ENCODE results near the gene SPRED2.

SPRED2 gene

GRCh38 chr2:65382776-65383357, 49.5 kb downstream of the SPRED2 start:
- peak; percentile 95 for DNase-seq

GRCh38 chr2:65382323-65382722, 50.1 kb downstream of the SPRED2 start:
- no peak for DNase-seq

DNA sequence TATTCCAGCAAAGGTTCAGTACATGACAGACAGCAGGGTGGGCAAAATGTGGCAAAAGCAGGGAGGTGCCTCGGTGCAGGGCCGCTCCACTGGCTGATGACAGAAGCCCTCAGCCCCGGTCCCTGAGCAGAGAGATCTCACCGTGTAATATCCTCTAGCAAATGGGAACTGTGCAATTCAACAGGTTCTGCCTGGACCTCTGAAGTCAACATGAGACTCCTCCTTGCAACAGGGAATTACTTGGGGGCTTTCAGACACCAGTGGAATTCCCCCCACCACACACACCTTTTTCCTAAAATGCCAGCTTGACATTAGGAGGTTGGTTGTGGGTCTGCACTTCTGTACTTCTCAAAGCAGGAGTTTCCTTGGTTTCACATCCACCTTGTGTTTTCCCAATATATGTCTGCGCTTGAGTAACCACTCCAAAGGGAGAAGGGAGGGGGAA, 50.8 kb downstream of the SPRED2 start:
- DNase-seq: no peak

DNA sequence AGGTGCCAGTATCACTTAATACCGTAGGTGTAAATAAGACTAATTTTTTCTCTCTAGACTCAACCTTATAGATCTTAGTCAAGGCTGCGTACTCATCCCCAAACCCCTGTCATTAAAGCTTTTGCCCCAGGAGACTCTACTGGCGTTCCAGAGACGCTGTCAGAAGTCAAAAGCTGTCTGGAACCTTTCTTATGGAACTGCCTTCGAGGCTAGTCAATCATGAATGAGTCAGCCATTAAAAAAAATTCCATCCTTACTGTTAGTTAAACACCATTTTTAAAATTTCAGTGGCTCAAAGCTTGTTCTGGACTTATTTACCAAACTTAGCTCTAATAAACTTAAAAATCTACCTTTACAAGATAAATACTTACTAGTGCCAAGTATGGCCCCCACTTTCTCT, 52.1 kb downstream of the SPRED2 start:
- no peak for DNase-seq

DNA sequence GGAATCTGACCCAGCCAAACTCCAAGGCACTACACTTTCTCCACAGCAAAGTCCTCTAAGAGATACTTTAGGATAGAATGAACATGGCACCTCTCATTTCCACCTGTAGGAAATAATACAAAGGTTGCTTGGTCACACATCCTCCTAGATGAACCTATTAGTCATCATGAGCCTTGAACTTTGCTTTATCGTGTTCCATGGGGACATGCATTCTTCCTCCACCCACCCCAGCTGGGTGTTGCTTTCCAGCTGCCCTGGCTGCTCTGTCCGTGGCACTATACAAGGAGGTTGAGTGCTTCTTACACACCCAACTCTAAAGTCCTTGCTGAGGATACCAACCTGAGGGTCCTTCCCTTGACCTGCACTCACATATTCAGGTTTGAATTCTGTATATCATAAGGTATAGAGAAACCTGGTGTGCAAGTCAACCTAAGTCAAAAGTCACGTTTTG, 52.7 kb downstream of the SPRED2 start:
- DNase-seq: no peak

DNA sequence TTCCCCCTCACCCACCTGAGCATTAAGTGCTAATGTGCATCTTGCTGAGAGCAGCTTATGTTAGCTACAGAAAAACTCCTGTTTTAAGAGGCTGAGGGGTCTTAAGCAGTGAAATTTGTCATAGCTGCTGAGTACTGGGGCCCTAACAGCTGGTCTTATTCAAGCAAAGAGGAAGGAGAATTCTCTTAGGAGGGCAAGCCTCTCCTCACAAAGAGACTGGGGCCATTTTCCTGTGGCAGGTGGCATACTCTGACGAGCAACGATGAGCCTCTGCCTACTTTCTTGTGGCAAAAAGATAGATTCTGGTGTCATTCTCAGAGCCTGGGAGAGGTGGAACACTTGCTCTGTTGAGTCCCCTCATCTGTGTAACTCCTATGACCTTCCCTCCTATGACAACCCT, 53.2 kb downstream of the SPRED2 start:
- no peak for DNase-seq

DNA sequence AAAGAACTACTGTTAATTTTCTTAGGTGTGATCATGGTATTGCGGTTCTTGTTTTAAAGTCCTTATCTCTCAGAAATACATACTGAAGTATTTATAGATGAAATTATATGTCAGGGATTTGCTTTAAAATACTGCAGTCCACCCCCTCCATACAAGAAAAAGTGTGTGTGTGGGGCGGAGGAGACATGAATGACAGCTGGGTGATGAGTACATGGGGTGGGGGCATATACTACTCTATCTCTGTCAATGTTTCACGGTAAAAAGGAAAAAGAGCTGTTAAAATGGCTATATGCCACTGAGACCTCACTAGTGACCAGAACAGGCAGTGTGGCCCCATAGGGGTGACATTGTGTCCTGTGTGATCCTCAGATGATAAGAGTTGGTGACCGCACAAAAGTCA, 54.1 kb downstream of the SPRED2 start:
- DNase-seq: no peak

DNA sequence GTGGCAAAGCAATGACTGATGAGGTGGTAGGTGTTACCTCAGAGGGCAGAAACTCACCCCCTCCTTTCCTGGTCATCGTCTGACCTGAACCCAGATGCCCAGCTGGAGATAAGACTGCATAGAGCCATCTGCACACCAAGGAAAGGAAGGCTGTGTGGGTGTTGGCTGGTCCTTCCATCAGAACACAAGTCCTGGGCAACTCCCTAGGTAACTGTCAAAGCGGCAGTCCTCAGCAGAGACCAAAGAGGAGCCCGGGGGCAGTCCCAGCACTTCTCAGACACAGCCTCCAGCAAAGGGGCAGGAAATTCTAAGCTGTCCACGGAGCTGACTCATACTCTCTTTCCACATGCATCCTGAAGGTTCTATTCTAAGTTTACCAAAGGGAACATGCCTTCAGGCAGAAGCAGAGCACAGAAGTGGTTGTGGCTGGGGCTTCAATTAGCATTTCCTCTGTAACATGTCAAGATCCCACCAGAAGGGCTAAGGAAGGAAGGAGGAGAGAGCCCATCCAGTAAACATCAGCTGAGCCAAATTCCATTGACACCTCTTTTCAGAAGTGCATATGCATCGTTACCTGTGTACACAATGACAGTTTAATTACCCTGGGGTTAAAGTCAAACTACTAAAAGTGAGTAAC, 54.7 kb downstream of the SPRED2 start:
- DNase-seq: peak; percentile 44

GRCh38 chr2:65375723-65376122, 56.7 kb downstream of the SPRED2 start:
- no peak for DNase-seq

- DNase-seq: no peak
These were observed 57.4 kb downstream of the SPRED2 start for GRCh38 chr2:65374999-65375398.

DNA sequence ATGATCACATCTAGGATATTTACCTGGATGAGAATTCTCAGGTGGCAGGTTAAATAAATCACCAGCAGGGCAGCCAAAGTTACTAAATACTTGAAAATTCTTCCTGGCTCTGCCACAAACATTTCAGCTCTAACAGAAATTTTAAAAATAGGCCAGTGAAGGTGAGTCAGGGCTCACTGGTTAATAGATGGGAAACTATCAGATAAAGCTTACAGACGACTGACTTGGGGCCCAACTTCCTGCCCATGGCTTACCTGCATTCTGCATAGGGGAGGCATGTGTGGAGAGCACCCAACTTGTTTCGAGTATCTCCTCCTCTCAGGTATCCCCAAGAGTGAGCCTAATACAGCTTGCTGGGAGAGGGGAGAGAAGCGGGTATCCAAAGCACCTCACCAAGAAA, 57.8 kb downstream of the SPRED2 start:
- no peak for DNase-seq

DNA sequence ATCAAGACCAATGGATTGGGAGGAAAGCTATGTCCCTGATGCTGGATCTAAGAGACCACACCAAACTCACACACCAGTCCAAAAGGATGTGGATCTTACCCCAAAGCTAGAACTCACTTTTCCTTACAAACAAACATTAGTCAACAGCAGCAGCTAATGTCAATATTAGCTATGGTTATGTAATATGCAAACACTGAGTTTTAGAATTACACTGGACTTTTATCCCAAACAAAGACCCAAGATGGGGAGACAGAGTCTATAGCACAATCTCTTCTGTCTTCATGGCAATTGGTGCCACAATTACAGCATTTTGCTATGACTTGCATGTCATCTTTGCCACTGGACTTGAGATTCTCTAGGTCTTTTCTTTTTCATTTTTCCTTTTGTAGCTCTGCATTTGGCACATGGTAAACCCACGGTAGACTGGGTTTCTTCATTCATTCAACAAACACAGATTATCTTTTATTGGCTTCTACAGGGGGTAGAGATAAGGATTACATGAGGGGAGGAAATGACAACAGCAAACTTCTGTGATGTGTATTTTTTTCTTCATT, 59.0 kb downstream of the SPRED2 start:
- no peak for DNase-seq

DNA sequence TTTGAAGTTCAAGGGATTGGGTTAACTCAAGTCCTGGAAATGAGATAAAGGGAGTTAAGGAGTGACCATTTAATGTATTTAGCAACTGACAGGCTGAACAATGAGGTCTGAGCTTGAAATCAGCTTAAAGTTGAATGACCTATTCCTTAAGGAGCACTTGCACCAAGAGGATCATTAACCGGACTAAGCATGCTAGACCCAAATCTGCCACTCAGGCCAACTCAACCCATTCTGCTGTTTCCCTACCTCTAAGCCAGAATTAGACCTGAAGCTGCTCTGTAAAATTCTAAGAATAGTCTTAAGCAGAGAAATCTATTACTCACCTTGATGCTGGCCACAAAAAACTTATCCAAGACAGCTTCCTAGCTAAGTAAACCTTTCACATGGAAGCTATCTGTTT, 59.8 kb downstream of the SPRED2 start:
- no peak for DNase-seq

DNA sequence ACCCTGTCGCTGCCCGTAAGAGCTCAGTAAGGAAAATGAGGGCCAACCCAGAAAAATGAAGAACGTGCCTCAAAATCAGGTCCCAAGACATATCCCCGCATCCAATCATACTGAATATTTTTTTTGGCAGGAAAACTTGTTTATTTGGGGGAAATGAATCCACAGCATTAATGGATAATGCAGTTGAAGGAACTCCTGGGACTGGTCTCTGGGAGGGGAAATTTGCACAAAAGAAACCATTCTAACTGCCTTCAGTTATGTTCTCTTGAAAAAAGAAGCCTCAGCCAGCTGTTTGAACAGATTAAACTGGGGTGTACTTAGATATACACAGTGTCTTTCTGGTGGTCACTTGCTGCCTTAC, 61.3 kb downstream of the SPRED2 start:
- no peak for DNase-seq

DNA sequence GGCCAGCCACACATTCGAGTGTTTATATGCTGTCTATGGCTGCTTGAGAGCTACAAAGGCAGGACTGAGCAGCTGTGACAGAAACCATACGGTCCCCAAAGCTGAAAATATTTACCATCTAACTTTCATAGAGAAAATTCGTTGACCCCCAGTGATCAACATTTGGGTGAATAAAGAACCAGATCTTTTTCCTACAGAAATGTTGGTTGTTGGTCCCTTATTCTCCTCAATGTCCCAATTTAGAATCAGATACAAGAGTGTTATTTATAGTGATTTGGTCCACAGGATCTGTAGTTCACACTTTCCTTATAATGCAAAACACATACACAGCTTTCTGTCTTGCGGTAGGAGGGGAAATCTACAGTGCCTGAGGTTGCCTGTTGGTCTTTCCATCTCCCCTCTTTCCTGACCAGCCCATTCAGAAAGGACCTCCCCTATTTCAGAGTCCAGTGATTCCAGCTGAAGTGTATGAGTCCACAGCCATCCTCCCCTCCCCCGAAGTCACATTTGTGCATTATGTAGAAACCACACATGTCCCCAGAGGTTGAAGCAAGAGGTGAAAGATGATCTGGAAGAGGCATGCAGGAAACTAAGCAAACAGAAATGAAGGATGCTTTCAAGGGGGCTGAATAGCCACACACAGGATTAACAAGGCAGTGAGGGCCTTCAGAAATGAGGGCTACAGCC, 61.9 kb downstream of the SPRED2 start:
- DNase-seq: no peak

GRCh38 chr2:65369980-65370379, 62.4 kb downstream of the SPRED2 start:
- no peak for DNase-seq

DNA sequence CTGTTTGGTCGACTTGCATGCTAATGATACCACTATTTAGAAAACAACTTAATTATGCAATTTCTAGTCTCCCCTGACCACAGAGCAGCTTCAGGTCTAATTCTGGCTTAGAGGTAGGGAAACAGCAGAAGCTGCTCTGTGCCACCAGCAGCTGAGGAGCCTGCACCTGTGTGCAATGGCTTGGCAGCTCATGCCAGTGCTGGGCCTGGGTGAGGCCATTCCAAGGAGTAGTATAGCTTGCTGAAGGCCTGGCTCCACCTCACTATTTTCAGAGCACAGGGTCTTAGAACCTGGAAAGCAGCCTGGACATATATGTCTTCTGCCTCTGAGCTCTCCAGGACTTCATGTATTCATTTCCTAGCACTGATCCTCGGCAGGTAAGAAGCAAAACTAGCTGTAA, 62.8 kb downstream of the SPRED2 start:
- no peak for DNase-seq

- no peak for DNase-seq
These were observed 63.9 kb downstream of the SPRED2 start for GRCh38 chr2:65368468-65368867.

DNA sequence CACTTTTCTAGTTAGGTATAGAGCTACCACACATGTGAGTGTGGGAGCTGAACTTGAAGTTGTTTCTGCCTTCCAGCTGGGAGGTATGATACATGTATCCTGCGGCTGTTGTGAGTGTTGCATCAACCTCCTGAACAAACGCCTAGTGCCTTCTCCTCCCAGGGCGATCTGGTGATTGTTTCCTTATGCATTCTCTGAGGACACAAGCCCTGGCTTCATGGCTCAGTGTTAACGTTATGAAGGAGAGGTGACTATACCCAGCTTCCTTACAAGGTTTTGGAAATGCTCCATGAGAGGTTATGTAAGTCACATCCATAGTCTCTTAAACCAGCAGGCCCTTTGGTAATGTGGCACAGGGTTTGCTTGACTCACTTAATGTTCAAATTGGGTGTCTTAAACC, 64.9 kb downstream of the SPRED2 start:
- DNase-seq: no peak

DNA sequence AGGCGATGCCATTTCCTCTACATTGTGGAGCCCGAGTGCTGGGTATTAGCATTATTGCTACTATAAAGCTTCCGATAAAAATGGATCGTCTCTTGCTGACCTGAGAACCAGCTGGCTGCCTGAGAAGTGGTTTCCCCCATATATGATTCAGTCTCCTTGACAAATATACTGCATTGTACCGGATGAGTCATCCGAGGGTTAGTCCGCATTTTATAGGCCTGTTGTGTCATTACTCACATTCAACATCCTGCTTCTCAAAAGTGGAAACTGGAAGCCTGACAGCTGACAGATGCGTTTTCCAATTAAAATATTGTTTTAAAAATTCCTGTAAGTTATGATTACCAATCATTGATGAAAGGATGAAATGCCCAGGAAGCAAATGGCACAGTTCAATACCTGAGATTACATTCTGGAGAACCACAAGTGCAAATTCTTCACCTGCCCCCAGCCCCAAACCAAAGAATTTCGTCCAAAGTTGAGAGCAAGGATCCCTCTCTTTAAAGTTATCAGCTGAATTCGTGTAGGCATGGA, 65.7 kb downstream of the SPRED2 start:
- peak; percentile 62 for DNase-seq

DNA sequence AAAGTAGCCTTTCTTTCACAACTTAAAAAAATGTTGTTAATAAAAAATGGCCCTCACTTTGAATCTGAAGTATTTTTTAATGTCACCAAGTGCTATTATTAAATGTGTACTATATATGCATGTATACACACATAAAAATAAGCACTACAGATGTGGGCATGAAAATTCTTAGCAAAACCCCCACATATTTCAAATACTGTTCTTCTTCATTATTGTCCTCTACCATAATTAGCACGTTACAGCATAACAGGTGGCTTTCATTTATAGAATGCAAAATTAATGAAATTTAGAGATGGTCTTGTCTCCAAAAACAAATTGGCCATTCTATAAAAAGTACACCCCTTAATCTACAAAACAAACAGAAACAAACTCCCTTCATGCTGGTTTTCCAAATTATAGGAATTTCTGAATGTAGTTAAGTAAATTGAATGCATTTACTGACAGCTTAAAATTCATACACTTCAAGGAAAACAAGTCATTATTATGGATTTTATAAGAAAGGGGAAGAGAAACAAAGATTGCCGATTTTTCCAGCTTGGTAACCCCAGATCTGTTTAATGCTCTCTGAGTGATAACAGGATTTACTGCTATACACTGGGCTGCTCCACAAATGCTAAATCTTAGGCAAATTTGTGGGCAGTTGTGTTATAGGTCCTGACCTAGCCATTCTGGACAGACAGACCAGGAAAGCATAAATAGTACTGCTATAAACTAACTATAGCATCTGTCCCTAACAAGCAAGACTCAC, 67.2 kb downstream of the SPRED2 start:
- no peak for DNase-seq

DNA sequence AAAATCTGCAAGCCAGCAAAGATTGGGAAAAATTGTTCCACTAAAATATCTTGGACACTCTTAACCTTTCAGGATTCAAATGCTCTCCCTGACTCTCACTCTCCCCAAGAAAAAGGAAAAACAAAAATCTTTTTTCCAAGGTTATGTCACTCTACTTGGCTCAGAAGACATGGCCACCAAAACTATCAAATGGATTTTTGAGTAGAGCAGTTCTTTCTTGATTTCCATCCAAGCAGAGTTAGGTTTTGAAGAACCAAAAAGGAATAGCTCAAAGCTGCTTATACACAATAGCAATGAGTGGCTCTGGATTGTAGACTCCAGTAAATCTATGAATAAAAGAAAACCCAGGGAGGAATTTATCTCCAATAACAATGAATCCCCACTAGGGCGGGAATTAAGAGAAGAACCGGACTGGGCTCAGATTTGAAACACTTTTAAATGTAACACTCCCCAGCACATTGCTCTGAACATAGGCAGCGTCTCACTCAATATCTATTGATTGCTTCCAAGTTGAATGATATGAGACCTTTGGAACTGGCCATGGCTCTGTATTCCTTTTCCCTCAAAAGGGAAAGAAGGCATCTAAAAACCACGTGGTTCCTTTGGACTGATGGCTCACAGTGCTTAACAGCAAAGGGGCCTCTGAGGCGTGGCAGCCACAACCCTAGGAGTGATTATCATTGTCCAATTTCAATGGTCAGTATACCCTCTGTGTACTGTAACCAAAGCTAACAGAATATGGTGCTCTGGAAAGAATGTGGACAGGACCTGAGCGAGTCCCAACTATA, 68.3 kb downstream of the SPRED2 start:
- no peak for DNase-seq
